NOMO-1 treated with DMSO at 0.1 percent for 48 hours (cell line): ENCODE data around the gene CTNNA3.

ENCODE experiments used
- DNase-seq: peaks from one replicate; lab custom pipeline; 2025; ENCODE audit not compliant: unreplicated experiment; lab: John Stamatoyannopoulos, UW

CTNNA3 gene

GRCh38 chr10:66586897-66587679 is 1108.9 kb downstream of the CTNNA3 start:
- DNase-seq = no peak

- no peak for DNase-seq
These were observed 1109.9 kb downstream of the CTNNA3 start for GRCh38 chr10:66586073-66586472.

- no peak for DNase-seq
These were observed 1120.6 kb downstream of the CTNNA3 start for GRCh38 chr10:66575251-66575855.

- no peak for DNase-seq
These were observed 1123.3 kb downstream of the CTNNA3 start for GRCh38 chr10:66572700-66573099.

GRCh38 chr10:66565999-66566398 is 1130.0 kb downstream of the CTNNA3 start:
- DNase-seq = no peak

- DNase-seq = no peak
These were observed 1131.7 kb downstream of the CTNNA3 start for GRCh38 chr10:66564287-66564686.

GRCh38 chr10:66555061-66555460 is 1140.9 kb downstream of the CTNNA3 start:
- DNase-seq = no peak

- DNase-seq = no peak
These were observed 1143.7 kb downstream of the CTNNA3 start for GRCh38 chr10:66552331-66552730.

- DNase-seq = no peak
These were observed 1145.6 kb downstream of the CTNNA3 start for GRCh38 chr10:66550351-66550750.

- no peak for DNase-seq
These were observed 1157.1 kb downstream of the CTNNA3 start for GRCh38 chr10:66538908-66539307.

- no peak for DNase-seq
These were observed 1157.6 kb downstream of the CTNNA3 start for GRCh38 chr10:66538371-66538770.

- no peak for DNase-seq
These were observed 1158.8 kb downstream of the CTNNA3 start for GRCh38 chr10:66537186-66537585.

- no peak for DNase-seq
These were observed 1160.6 kb downstream of the CTNNA3 start for GRCh38 chr10:66535439-66535838.

GRCh38 chr10:66534866-66535265 is 1161.1 kb downstream of the CTNNA3 start:
- DNase-seq = no peak

GRCh38 chr10:66521506-66521905 is 1174.5 kb downstream of the CTNNA3 start:
- no peak for DNase-seq

GRCh38 chr10:66519616-66520015 is 1176.4 kb downstream of the CTNNA3 start:
- DNase-seq = no peak

GRCh38 chr10:66514666-66515065 is 1181.3 kb downstream of the CTNNA3 start:
- no peak for DNase-seq

GRCh38 chr10:66513504-66513903 is 1182.5 kb downstream of the CTNNA3 start:
- DNase-seq = no peak

- no peak for DNase-seq
These were observed 1190.9 kb downstream of the CTNNA3 start for GRCh38 chr10:66505003-66505657.

- no peak for DNase-seq
These were observed 1194.6 kb downstream of the CTNNA3 start for GRCh38 chr10:66501356-66501755.

- DNase-seq = no peak
These were observed 1212.0 kb downstream of the CTNNA3 start for GRCh38 chr10:66483966-66484365.

- DNase-seq = no peak
These were observed 1223.8 kb downstream of the CTNNA3 start for GRCh38 chr10:66472156-66472555.
